Natural killer cell (primary cell): ENCODE measurements around the gene UBE2F. TPM values are rescaled to one million over a fixed set of nuclear protein-coding genes. Genes with fewer than 3 reads are reported as not detected.
"Not testable (repeated sequence)": the region's sequence is repeated elsewhere in the genome, so short reads cannot be mapped to it uniquely, and the experiment has no call there.

Source experiments
- ATAC-seq, 3 donors: fragments of 150-1000 bp in 2 of 3; fragments of 200-7000 bp in 1 of 3; cut with Tn5 transposase; 1 replicate in 1 of 3; 2 replicates in 2 of 3; pipeline ENCODE4 v1.10.0; 2021; ENCODE audit warnings: mild to moderate bottlenecking in 2 of 3, moderate library complexity in 2 of 3
- DNase-seq, 2 donors: peaks; one replicate each; pipeline versions ENCODE4 v3.0.0 to v3.0.0-alpha.2; 2013 to 2021; ENCODE audit warnings: mixed read lengths in 1 of 2
- H3K27ac ChIP-seq: one replicate; pipeline ENCODE4 v1.5.1; 2013; ENCODE audit warnings: mild to moderate bottlenecking, low read length
- H3K27me3 ChIP-seq: one replicate; pipeline ENCODE4 v1.6.1; 2013; ENCODE audit warnings: low read length; ENCODE audit not compliant: control insufficient read depth, insufficient read depth
- H3K36me3 ChIP-seq: one replicate; pipeline ENCODE4 v1.6.1; 2013; ENCODE audit warnings: low read length; ENCODE audit not compliant: control insufficient read depth, insufficient read depth
- H3K4me1 ChIP-seq: one replicate; pipeline ENCODE4 v1.6.1; 2013; ENCODE audit warnings: low read length; ENCODE audit not compliant: control insufficient read depth, insufficient read depth
- H3K4me3 ChIP-seq: one replicate; pipeline ENCODE4 v1.5.1; 2013; ENCODE audit warnings: low read length
- H3K9me3 ChIP-seq: one replicate; pipeline ENCODE4 v1.6.1; 2013; ENCODE audit warnings: low read length; ENCODE audit not compliant: control insufficient read depth, insufficient read depth
- H3K27ac Mint-ChIP-seq, 2 donors: one replicate each; pipeline ENCODE4 v1.8.0; 2022; ENCODE audit warnings: mild to moderate bottlenecking in 2 of 2, mixed read lengths in 2 of 2, moderate library complexity in 1 of 2
- H3K27me3 Mint-ChIP-seq, 2 donors: one replicate each; pipeline ENCODE4 v1.8.0; 2022; ENCODE audit warnings: low read depth in 2 of 2, mixed read lengths in 2 of 2
- H3K36me3 Mint-ChIP-seq: one replicate; pipeline ENCODE4 v1.8.0; 2022; ENCODE audit warnings: mixed read lengths
- H3K4me1 Mint-ChIP-seq, 2 donors: one replicate each; pipeline ENCODE4 v1.8.0; 2022; ENCODE audit warnings: mixed read lengths in 2 of 2
- H3K4me3 Mint-ChIP-seq: one replicate; pipeline ENCODE4 v1.8.0; 2022; ENCODE audit warnings: mild to moderate bottlenecking, moderate library complexity, mixed read lengths
- H3K9me3 Mint-ChIP-seq, 2 donors: one replicate each; pipeline ENCODE4 v1.8.0; 2022; ENCODE audit warnings: mixed read lengths in 2 of 2
- CTCF ChIP-seq: fragments of 200-600 bp; IDR thresholded peaks from one replicate; pipeline ENCODE4 v1.8.0; 2022; ENCODE audit warnings: antibody characterized with exemption
- WGBS: methylation state at CpG from one replicate; pipeline ENCODE4 v1.1.7; 2013; ENCODE audit warnings: missing lambda C conversion rate; ENCODE audit not compliant: insufficient coverage; 5-methylcytosine and 5-hydroxymethylcytosine counted together
- intact Hi-C: fragments of 100-400 bp; cut with micrococcal nuclease; formaldehyde crosslinking; loops from one replicate; pipeline ENCODE4 v1.14.2; 2022
- total RNA-seq, 4 donors: library from RNA; stranded (reverse); fragments of 120-200 nt in 1 of 4; gene quantifications; one replicate each; pipeline versions ENCODE4 v1.2.3 to v1.2.4, GENCODE V29; 2013 to 2022

UBE2F gene
- total RNA-seq, 3 donors from 2014 or later (not counting 1 experiment from before 2014, with no cell fraction given): 82.4 to 135 (median 96.1) TPM

GRCh38 chr2:238046725-238047270, 80.0 kb downstream of the UBE2F start:
- Mint-ChIP-seq H3K36me3 (no peaks in the 10 kb centered on the region), H3K4me3 (no peak overlapping the region), H3K9me3 (no peaks in the 10 kb centered on the region), H3K27me3 (no peaks in the 10 kb centered on the region), H3K27ac (peak overlapping the region; percentile 12 to 53), H3K4me1 (no peaks in the 10 kb centered on the region)
- intact Hi-C loops: no loop called here
- no peak overlapping the region for H3K4me3 ChIP-seq
- H3K4me1 ChIP-seq: no peaks in the 10 kb centered on the region
- H3K9me3 ChIP-seq: no peaks in the 10 kb centered on the region
- no peak for DNase-seq
- no peak for ATAC-seq
- no peak for TF ChIP-seq CTCF
- no peaks in the 10 kb centered on the region for H3K27me3 ChIP-seq
- 93% methylated on average over 2 of the region's 2 CpGs for WGBS
- H3K36me3 ChIP-seq: peaks cover 26% of the 10 kb centered on the region
- no peak overlapping the region for H3K27ac ChIP-seq

- TF ChIP-seq CTCF: no peak
- H3K4me1 ChIP-seq: peaks cover 3% of the 10 kb centered on the region
- Mint-ChIP-seq H3K36me3 (no peaks in the 10 kb centered on the region), H3K4me1 (peaks cover 4 to 6% of the 10 kb centered on the region in 2 donors), H3K27me3 (peaks cover 0 to 11% of the 10 kb centered on the region in 2 donors), H3K9me3 (no peaks in the 10 kb centered on the region), H3K4me3 (no peak overlapping the region), H3K27ac (no peak overlapping the region)
- no peak overlapping the region for H3K27ac ChIP-seq
- H3K9me3 ChIP-seq: no peaks in the 10 kb centered on the region
- WGBS: 97% methylated on average over 2 of the region's 2 CpGs
- intact Hi-C loops: no loop called here
- H3K4me3 ChIP-seq: no peak overlapping the region
- DNase-seq (no peak), ATAC-seq (no peak)
- H3K27me3 ChIP-seq: no peaks in the 10 kb centered on the region
- H3K36me3 ChIP-seq: no peaks in the 10 kb centered on the region
Observed at GRCh38 chr2:238053191-238053776, 86.5 kb downstream of the UBE2F start.

GRCh38 chr2:238055841-238056240, 89.0 kb downstream of the UBE2F start:
- Histone ChIP-seq H3K27me3 (no peaks in the 10 kb centered on the region), H3K4me3 (no peak overlapping the region), H3K27ac (no peak overlapping the region), H3K9me3 (no peaks in the 10 kb centered on the region), H3K36me3 (no peaks in the 10 kb centered on the region), H3K4me1 (peaks cover 7% of the 10 kb centered on the region)
- Mint-ChIP-seq H3K4me3 (no peak overlapping the region), H3K27me3 (peaks cover 0 to 11% of the 10 kb centered on the region in 2 donors), H3K9me3 (peaks cover 0 to 2% of the 10 kb centered on the region in 2 donors), H3K36me3 (no peaks in the 10 kb centered on the region), H3K27ac (no peak overlapping the region), H3K4me1 (peaks cover 19 to 20% of the 10 kb centered on the region in 2 donors)
- ATAC-seq: no peak
- no peak for TF ChIP-seq CTCF
- intact Hi-C loops: no loop called here
- WGBS: 47% methylated on average over 3 of the region's 3 CpGs
- DNase-seq: no peak

GRCh38 chr2:238057696-238058575, 91.1 kb downstream of the UBE2F start:
- Mint-ChIP-seq H3K4me1 (peaks cover 30 to 32% of the 10 kb centered on the region in 2 donors), H3K4me3 (peak overlapping the region; percentile 1)
- H3K9me3 Mint-ChIP-seq: not testable (repeated sequence)

More at GRCh38 chr2:238057696-238058575, 91.1 kb downstream of the UBE2F start:
- ATAC-seq, intact Hi-C loops, DNase-seq, H3K27me3 ChIP-seq, H3K9me3 ChIP-seq, H3K4me3 ChIP-seq, H3K36me3 Mint-ChIP-seq, H3K36me3 ChIP-seq, H3K27ac Mint-ChIP-seq, H3K27ac ChIP-seq: not testable (repeated sequence)
- WGBS: 94% methylated on average over 44 of the region's 44 CpGs
- H3K4me1 ChIP-seq: peaks cover 16% of the 10 kb centered on the region
- H3K27me3 Mint-ChIP-seq: peaks cover 0 to 11% of the 10 kb centered on the region in 2 donors
